HG02610 (cell line): Measurements from ENCODE around the gene PAEP.

Experiments
- ATAC-seq: cut with Tn5 transposase; IDR thresholded peaks from one replicate; pipeline ENCODE4 v1.9.1; 2021; ENCODE audit warnings: mild to moderate bottlenecking, moderate library complexity; ENCODE audit not compliant: unreplicated experiment

The PAEP gene

DNA sequence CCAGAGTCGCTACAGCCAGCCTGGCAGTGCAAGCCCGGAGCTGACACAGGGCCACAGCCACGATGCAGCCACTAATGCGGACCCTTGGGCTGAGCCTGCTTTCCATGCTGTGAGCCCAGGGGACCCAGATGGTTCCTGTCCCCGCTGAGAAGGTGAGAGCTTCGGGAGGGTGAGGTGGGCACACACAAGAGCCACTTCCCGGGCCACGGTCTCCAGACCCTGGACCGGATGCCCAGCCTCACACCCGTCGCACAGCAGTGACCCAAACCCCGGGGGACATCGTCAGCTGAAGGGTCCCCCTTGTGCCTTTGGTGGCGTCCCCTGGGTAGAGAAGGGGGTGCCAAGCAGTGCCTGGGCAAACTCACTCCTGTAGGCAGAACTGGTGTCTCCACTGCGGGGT is 13.4 kb downstream of the PAEP start:
- ATAC-seq, result no peak

DNA sequence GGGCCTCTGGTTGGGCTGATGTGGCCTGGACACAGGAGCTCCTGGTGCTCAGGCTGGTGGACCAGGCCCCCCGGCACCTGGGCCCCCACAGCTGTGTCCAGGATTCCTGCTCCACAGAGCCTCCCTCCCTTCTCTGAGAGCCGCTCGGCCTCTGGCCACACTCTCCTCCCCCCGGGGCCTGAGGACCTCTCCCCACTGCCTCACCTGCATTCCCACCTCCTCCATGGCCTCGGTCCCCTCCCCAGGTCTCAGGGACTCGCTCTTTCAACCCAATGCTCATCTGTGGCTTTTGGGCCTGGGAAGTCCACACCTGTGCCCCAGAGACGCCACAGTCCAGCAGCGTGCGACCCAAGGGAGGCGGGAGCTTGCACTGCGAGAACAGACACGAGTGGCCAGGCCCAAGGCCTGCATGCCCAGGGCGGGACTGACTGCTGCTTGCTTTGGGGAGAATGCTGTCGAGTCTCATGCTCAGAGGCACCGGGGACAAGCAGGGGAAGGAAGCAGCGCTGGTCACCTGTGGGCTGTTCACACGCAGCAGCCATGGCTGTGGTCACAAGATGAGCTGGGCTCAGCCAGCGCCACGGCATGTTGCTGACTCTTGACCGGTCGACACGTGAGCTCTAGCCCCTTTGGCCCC is 14.6 kb downstream of the PAEP start:
- ATAC-seq, result no peak

DNA sequence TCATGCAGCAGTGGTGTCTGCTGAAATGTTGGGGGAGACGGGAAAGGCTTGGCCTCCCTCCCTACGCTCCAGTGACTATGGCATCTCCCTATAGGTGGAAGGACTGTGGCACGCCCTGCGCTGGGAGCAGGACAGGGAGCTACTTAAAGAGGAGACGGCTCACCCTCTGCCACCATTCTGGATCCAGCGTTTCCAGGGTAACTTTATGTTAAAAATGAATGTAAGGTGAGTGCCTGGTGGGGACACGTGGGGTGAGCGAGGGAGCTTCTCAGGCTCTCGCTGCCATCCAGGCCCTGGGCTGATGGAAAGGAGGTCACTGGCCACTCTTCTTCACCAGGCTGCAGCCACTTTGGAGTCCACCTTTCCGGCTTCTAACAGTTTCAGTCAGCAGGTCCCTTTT is 15.7 kb downstream of the PAEP start:
- ATAC-seq, result no peak

DNA sequence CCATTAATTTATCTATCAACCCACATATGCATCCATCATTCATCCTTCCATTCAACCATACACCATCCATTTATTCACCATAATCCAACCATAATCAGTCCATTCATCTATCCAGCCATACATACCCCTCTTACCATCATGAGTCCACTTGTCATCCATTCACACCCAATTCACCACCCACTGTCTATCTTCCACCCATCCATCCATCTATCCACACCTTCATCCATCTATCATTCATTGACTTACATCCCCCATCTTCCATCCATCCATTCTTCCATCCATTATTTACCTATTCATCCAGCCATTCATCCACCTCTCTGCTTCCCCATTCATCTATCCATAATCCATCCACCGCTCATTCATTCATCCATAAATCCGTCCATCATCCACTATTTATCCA is 17.8 kb downstream of the PAEP start:
- ATAC-seq, result no peak

DNA sequence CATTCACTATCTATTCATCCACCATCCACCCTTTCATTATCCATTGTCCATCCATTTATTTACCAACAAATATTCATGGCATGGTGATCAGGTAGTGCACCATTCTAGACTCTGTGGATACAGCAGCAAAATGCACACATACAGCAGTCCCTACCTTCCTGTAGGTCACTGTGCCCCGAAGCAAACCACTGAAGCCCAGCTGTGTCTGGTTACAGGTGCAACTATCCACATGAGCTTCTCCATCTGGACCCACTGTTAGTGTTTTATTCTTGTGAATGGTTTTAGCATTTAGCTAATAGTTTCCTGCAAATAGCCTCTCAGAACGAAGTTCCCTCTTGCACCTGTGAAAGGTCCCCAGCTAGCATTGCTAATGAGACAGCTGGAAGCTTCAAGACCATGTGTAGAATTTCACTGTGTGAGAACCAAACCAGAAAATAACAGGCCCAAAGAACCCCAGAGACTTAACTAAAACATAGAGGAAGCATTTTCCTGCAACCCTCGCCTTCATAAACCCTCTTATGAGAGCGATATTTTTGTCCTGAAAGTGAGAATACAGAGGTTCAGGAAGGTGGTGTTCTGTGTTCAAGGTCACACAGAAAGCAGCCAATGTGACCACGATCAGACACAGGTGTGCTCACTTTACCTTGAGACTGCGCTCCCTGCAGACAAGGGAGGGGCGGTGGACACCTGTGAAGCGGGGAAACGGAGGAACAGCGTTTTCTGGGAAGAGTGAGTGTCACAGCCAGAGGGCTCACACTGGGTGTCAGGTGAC is 18.5 kb downstream of the PAEP start:
- no peak for ATAC-seq

DNA sequence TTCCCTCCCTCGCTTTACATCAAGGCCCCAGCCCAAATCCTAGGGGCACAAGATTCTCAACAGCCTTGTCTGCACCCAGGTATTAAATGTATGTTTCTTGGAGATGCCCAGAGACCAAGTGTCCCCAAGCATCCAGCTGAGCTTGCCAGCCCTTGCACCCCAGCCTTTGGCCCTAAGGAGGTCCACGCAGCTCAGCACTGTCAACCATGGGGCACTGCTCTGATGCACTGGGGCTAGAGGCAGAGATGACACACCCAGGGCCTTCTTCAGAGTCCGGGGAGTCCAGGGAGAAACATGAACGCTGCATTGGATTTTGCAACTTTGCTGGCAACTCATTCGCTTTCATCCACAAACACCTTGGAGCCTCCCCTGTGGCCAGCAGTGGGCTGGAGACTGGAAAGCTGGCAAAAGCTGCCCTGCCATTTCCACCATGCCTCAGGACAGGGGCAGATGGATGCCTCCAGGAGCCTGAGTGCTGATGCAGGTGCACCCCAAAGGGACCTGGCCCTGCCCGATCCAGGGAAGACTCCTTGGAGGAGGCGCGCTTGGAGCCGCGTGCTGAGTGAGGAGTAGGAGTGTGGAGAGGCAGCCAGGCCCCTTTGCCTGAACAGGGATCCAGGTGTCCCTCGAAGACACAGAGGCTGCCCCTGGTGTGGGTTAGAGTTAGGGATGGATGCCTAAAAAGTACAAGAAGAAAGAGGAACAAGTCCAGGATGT is 19.3 kb downstream of the PAEP start:
- ATAC-seq, result no peak

DNA sequence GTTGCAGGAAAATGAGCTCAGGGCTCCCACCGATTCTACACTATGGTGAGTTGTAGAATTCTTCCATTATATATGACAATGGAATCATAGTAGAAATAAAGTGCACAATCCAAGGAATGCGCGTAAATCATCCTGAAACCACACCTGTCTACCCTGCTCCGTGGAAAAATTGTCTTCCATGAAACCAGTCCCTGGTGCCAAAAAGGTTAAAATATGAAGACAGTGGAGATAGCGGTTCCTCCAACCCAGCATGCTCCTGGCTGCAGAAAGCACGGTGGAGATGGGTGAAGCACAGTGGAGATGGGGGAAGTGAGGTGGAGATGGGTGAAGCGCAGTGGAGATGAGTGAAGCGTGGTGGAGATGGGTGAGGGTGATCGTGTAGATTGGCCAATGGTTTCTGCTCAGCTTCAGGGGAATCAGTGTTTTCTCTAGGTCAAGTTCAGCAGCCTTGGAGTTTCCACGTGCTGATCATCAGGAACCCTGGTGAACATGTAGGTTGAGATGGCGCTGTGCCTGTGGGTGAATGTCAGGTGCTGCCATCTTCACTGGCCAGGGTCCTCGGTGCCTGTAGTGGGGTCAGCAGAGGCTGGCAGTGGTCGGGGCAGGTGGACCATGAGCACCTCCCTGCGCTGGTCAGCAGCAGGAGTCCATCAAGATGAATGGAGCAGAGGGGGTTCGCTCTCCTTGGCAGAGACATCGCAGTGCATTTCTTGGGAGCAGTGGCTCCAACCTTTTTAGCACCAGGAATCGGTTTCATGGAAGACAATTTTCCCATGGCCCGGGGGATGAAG is 20.3 kb downstream of the PAEP start:
- no peak for ATAC-seq

DNA sequence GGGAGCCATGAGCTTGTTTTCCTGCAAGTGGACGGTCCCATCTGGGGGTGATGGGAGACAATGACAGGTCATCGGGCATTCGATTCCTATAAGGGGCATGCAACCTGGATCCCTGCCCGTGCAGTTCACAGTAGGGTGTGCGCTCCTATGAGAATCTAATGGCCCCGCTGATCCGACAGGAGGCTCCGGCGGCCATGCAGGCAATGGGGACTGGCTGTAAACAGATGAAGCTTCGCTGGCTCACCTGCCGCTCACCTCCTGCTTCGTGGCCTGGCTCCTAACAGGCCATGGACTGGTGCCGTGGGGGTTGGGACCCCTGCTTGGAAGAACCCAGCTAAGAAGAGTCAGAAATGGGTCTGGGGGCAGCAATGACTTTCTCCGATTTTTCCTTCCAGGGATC is 21.0 kb downstream of the PAEP start:
- ATAC-seq, result no peak

DNA sequence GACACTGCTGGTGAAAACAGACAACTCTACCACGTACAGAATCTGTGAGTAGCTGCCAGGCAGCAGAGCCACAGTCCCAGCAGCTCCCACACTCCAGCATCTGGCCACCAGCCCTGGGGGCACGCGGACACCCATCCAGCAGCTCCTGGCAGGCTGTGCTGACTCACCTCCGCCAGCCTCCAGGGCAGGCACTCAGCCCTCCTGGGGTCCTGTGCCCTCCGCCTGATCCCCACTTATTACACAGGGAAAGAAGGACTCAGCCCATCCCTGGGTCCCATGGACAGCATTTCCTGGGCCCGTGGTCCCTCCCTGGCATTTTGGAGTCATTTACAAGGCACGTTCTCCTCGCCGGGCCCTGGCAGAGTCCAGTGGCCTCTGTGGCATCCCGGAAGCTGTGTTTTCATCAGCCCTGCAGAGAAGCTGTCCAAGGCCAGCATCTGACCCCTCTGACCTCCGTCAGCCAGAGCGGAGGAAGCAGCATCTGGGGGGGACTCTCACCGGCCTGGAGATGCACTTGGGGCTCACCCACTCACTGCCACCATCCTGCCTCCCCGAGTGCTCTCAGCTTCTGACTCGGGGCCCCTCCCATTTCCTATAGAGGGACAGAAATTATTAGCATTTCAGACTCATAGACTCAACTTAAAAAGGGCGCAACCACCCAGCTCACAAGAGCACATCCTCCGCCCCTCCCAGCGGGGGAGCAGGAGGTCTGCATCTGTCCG is 21.6 kb downstream of the PAEP start:
- no peak for ATAC-seq

DNA sequence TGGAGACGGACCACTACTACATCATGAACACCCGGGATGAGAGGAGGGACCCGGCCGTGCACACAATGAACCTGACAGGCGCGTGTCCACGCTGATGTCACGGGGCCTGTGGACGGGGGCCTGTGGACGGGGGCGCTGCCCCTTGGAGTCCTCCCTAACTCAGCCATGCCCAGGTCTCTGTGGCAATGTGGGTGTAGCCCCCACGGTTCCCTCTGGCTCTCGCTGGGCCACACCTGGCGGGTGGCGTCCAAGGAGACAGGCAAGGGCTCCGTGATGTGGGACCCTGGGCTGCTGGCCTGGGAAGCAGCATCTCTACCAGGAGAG is 22.1 kb downstream of the PAEP start:
- ATAC-seq, result no peak

DNA sequence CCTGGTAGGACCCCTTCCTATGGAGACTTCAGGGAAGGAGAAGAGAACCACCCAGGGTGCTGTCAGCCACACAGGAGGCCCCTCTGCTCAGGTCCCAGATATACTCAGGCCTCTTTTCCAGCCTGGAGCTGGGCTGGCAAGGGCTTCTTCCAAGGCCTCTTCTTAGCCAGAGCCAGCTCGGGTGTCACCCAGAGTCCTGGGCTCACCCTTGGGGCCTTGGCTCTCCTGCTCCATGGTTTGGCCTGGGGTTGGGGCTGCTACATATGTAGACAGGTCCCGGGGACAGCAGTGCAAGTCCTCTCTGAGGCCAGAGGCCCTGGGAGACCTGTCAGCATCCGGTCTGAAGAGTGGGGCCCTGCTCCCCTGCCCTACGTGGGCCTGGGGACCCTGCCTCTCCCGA is 22.8 kb downstream of the PAEP start:
- no peak for ATAC-seq

DNA sequence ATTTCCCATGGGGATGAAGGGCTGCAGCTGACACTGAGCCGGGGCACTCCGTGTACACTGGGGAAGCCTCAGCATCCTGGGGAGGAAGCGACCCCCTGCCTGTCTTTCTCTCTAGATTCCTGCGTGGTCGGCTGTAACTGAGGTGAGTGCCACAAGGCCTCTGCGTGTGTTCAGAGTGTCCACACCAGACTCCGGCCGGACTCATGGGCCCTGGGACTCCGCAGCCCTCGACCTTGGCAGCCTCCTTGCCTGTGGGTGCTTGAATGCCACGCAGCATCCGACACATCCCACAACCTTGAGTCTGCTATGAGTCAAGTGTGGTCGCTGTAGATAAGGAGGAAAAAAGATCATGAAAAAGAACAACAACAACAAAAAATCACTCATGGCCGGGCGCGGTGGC is 23.4 kb downstream of the PAEP start:
- no peak for ATAC-seq

DNA sequence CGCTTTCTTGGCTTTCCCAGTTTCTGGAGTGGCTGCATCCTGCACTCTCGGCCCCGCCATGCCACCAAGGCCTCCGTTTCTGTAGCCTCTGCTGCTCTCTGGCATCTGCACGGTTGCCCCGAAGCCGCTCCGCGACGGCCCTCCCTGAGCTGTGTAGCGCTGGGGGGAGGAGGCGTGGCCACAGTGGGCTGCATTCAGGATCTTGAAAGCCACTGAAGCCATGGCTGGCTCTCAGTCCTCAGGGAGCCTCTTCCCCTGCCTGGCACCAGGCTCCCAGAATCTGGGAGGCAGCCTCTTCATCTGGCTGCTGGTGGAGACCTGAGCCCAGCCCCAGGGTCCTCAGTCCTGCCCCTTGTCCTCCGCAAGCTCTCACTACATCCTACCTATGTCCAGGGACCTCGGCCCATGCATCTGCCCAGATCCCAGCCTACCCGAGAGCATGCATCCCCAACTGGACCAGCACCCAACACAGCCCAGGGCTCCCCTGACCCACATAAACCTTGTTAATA is 25.1 kb downstream of the PAEP start:
- ATAC-seq, result no peak

DNA sequence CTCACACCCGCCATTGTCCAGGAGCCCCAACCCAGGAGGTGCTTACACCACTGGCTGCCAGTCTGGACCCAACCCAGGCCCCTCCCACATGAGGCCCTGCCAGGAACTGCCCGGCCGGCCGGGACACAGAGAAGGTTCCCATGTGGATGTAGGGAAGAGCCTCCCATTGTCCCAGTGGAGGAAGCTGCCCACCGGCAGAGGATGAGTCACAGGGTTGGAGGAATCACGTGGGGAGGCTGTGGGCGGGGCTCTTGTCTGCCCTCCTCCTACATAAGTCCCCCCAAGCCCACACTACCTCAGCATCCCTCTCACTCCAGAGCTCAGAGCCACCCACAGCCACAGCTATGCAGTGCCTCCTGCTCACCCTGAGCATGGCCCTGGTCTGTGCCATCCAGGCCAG is 26.1 kb downstream of the PAEP start:
- no peak for ATAC-seq

DNA sequence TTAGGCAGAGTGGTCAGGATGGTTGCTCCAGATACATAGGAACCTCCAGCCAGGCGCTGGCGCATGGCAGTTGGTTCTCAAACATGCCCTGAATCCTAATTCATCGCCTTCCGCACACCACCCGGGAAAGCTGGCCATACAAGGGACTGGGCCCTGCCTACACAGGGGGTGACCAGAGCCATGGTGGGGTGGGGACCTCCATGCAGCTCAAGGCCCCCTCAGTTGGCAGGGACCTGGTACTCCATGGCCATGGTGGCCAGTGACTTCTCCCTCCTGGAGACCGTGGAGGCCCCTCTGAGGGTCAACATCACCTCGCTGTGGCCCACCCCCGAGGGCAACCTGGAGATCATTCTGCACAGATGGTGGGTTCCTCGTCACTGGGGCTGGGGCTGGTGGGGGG is 26.8 kb downstream of the PAEP start:
- no peak for ATAC-seq

DNA sequence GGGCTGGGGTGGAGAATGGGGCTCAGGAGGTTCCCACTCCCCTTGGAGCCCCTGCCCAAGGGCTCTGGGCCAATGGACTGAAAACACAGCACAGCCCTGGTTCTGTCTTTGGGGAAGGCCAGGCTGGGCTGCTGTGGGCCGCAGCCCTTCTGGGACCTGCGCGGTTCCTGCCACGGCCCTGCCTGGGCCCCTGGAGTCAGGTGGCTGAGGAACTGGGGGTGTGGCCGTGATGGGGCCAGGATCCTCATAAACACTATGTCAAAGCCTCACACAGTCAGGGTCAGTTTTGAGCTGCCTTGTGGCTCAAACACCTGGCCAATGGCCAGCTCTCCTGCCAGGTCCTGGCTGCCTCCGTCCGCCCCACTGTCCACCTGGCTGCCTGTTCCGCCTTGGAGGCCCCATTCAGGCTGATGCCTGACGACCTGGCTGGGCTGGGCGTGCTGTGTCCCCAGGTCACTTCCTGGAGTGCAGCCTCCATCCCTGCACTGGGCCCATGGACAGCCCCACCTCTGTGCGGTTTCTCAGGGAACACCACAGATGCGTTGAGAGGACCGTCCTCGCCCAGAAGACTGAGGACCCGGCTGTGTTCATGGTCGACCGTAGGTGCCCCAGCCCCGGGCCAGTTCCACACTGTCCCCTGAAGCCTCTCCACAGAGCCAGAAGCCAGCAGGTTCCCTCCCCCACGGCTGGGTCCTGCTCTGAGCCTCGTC is 27.5 kb downstream of the PAEP start:
- ATAC-seq, result no peak

DNA sequence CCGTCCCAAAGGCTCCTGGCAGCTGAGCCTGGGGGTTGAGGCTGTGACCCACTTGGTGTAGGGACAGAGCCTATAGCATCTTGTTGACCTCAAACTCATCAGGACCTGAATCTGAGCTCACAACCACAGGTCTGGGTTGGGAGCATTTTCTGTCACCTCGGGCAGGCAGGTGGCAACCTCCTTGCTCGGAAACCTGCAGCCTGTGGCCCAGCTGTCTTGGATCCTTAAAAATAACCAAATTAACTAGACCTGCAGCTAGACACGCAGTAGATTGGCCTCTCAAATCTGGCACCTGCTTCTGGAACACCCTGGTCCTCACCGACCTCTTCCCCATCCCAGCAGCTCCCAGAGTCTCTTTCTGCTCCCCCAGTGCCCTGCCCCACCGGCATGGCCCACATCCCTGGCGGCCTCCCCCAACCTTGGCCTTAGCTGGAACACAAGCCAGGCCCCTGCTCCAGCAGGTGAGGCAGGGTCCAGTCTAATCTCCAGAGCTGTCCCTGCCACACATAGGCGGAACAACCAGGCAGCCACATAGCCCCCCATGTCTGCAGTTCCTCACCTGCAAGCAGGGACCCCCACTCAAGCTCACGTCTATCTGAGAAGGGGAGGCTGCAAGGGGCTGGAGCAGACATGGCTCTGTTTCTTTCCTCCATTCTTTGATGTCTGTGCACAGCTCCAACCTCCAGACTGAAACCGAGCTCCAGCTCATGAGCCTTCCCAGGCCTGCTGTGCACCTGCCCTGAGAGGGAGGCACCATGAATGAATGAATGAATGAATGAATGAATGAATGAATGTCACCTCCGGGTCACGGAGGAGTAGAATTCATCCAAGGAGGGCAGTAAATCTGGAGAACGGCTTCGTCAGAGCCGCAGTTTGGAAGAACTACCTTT is 28.3 kb downstream of the PAEP start:
- no peak for ATAC-seq

DNA sequence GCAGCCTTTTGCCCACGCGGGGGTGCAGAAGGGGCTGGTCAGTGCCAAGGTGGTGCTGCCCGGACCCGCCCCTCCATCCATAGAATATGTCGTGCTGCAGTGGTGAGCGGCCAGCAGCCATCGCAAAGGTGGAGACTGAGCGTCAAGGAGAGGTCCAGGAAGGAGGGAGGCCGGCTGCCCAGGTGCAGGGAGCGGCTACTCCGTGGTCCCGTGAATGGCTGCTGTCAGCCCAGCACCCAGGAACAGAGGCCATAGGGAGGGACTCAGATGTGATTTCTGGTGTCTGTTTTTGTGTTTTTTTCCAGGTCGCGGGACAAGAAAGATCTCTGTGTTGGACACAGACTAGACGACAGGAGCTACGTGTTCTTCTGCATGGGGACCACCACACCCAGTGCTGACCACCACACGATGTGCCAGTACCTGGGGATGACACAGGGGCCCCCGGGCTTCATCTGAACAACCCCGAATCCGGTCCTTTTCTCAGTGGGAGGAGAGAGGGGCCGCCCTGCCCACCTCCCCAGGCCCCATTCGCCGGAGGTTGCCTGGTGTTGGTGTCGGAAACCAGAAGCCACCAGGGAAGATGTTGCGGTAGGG is 29.0 kb downstream of the PAEP start:
- no peak for ATAC-seq
